Immature natural killer cell (primary cell): Measurements from ENCODE around the gene USP37. TPM values are rescaled to one million over a fixed set of nuclear protein-coding genes. Genes with fewer than 3 reads are reported as not detected.
"Not testable (repeated sequence)": the region's sequence is repeated elsewhere in the genome, so short reads cannot be mapped to it uniquely, and the experiment has no call there.

ENCODE experiments used
- DNase-seq, 3 donors: peaks; one replicate each; pipeline ENCODE4 v3.0.0; 2022; ENCODE audit warnings: mixed read lengths in 1 of 3
- H3K27ac Mint-ChIP-seq, 6 donors: one replicate each; pipeline ENCODE4 v1.8.0; 2020; ENCODE audit warnings: mixed read lengths in 6 of 6, mild to moderate bottlenecking in 5 of 6, inconsistent platforms in 4 of 6, moderate library complexity in 3 of 6
- H3K27me3 Mint-ChIP-seq, 3 donors: one replicate each; pipeline ENCODE4 v1.8.0; 2020 to 2021; ENCODE audit warnings: low read depth in 3 of 3, mild to moderate bottlenecking in 3 of 3, mixed read lengths in 3 of 3, moderate library complexity in 3 of 3, inconsistent platforms in 1 of 3
- H3K36me3 Mint-ChIP-seq, 3 donors: one replicate each; pipeline ENCODE4 v1.8.0; 2020; ENCODE audit warnings: mixed read lengths in 3 of 3, inconsistent platforms in 2 of 3, mild to moderate bottlenecking in 2 of 3
- H3K4me1 Mint-ChIP-seq, 2 donors: one replicate each; pipeline ENCODE4 v1.8.0; 2020; ENCODE audit warnings: inconsistent platforms in 2 of 2, mild to moderate bottlenecking in 2 of 2, mixed read lengths in 2 of 2, moderate library complexity in 1 of 2
- H3K4me3 Mint-ChIP-seq, 5 donors: one replicate each; pipeline ENCODE4 v1.8.0; 2020; ENCODE audit warnings: mild to moderate bottlenecking in 5 of 5, mixed read lengths in 5 of 5, inconsistent platforms in 3 of 5, moderate library complexity in 3 of 5
- H3K9me3 Mint-ChIP-seq, 6 donors: one replicate each; pipeline ENCODE4 v1.8.0; 2020; ENCODE audit warnings: mild to moderate bottlenecking in 6 of 6, mixed read lengths in 6 of 6, inconsistent platforms in 4 of 6, moderate library complexity in 3 of 6
- polyA plus RNA-seq, 3 donors: library from polyadenylated mRNA; unstranded; fragments of 300-500 nt; fragmentation: Illumina TruSeq; gene quantifications; one replicate each; pipeline ENCODE4 v1.2.3, GENCODE V29; 2021

USP37 gene
- polyA plus RNA-seq, 3 donors from 2014 or later = 4.3 to 7.7 (median 6.1) TPM

DNA sequence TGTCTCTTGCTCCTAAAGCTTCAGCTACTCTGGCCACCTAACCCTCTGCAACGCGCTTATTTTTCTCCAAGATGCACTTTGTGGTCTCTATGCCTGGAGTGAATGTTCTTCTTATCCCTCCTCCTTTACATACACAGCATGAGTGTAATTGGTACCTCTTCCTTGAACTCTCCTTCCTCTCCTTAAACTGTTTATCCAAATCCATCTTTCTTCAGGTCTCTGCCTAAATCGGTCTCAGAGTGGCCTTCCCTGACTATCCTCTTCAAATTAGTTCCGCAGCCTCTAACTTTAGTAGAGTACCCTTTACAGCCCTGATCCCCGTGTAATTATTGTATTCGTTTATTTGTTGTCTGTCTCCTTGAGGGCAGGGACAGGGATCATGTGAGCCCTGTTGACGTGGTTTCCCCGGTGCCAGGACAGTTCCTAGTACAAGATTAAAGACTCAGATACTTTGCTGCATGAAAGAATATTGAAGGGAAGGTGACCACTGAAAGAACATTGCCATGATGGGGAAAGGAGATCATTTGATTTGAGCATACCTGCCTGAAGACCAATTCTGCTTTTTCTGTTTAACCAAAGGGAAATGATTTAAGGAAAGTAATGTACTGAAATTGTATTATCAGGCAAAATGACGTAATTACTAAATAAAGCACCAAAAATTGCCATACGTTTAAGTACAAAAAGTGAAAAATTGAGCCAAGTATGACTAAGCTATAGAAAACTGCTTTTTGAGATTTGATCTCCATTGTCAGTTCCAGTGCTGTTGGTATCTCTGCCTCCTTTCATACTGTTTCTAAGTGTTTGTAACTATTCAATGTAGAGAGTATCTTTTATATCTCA lies 1.7 kb upstream of the USP37 start:
- peak in 2 of 3 donors; percentile 5 to 9 for DNase-seq
- no peaks in the 10 kb centered on the region for H3K36me3 Mint-ChIP-seq

DNA sequence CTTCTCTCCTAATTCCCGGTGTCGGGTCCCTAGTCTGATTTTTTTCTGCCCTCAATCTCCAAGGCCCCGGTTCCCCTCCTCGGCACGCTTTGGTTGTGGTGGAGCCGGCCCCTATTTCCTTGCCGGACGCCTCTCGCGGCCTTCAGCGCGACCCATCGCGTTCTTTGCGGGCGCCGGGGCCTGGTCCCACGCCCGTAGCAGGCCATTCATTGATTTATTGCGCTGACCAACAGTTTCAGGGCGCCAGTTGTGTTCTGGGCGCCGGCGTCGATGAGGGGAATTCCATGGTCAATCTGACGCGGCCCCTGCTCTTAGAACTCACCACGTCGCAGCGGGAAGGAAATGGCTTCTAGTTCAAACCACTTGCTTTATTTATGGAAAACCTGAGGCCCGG lies 884 bp upstream of the USP37 start:
- H3K27me3 Mint-ChIP-seq = peaks cover 8 to 16% (median 15%) of the 10 kb centered on the region in 3 donors
- peak overlapping the region; percentile 90 to 98 (median 93) for H3K4me3 Mint-ChIP-seq
- no peaks in the 10 kb centered on the region for H3K9me3 Mint-ChIP-seq
- peaks cover 0 to 2% (median 0%) of the 10 kb centered on the region in 3 donors for H3K36me3 Mint-ChIP-seq
- peak; percentile 67 to 70 (median 69) for DNase-seq
- H3K4me1 Mint-ChIP-seq = peaks cover 55 to 60% of the 10 kb centered on the region in 2 donors
- peak overlapping the region; percentile 95 to 99 (median 99) for H3K27ac Mint-ChIP-seq

More for the DNA sequence above, 1.7 kb upstream of the USP37 start:
- peak overlapping the region; percentile 90 to 98 (median 93) for H3K4me3 Mint-ChIP-seq
- H3K9me3 Mint-ChIP-seq = no peaks in the 10 kb centered on the region
- peaks cover 55 to 60% of the 10 kb centered on the region in 2 donors for H3K4me1 Mint-ChIP-seq
- H3K27ac Mint-ChIP-seq = peak overlapping the region; percentile 95 to 99 (median 99)
- peaks cover 8 to 16% (median 15%) of the 10 kb centered on the region in 3 donors for H3K27me3 Mint-ChIP-seq

GRCh38 chr2:218567797-218568189 lies 358 bp downstream of the USP37 start:
- Mint-ChIP-seq H3K9me3 (no peaks in the 10 kb centered on the region), H3K36me3 (peaks cover 0 to 4% (median 0%) of the 10 kb centered on the region in 3 donors), H3K4me3 (peak overlapping the region; percentile 90 to 98 (median 93)), H3K27ac (peak overlapping the region; percentile 95 to 99 (median 99)), H3K4me1 (peaks cover 55 to 59% of the 10 kb centered on the region in 2 donors), H3K27me3 (peaks cover 8 to 16% (median 15%) of the 10 kb centered on the region in 3 donors)
- no peak for DNase-seq

DNA sequence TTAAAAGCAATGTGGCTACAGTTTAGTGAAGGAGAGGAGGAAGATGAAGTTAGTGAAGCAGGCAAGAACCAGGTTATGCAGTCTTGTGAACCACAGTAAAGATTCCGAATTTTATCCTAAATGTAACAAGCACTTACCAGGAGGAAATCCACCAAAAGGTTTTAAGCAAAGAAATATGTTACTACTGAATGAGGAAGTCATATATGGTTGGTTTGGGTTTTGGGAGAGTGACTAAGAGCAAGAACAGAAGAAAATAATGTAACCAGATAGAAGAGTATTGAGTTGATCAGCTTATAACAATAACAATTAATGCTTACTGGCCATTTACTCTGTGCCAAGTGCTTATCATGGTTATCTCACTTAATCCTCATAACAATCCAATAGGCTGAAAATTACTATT lies 1.9 kb downstream of the USP37 start:
- no peak for DNase-seq
- H3K4me1 Mint-ChIP-seq = peaks cover 48 to 53% of the 10 kb centered on the region in 2 donors
- H3K4me3 Mint-ChIP-seq = peak overlapping the region; percentile 90 to 98 (median 93)
- H3K9me3 Mint-ChIP-seq = no peaks in the 10 kb centered on the region
- H3K27me3 Mint-ChIP-seq = peaks cover 8 to 16% (median 15%) of the 10 kb centered on the region in 3 donors
- H3K36me3 Mint-ChIP-seq = peaks cover 0 to 12% (median 12%) of the 10 kb centered on the region in 3 donors
- H3K27ac Mint-ChIP-seq = peak overlapping the region; percentile 95 to 99 (median 99)

DNA sequence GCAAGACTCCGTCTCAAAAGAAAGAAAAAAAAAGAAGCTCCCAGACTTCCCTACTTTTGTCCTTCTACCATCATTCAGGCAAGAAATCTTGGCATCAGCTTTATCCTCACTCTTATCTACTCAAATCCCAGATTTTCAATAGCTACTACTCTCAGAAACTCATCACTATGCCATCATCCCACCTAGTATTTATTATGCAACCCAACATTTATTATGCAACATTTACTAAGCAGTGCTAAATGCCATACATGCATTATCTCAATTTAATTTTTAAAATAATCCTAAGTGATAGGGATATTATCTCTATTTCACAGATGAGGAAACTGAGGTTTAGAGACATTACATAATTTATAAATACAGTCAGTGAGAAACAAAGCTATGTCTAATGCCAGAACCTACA lies 4.1 kb downstream of the USP37 start:
- Mint-ChIP-seq H3K27me3 (peaks cover 7 to 12% (median 9%) of the 10 kb centered on the region in 3 donors), H3K4me3 (no peak overlapping the region), H3K36me3 (peaks cover 0 to 22% (median 22%) of the 10 kb centered on the region in 3 donors), H3K9me3 (no peaks in the 10 kb centered on the region), H3K27ac (peak overlapping the region in 4 of 6 donors; percentile 44 to 69 (median 52)), H3K4me1 (peaks cover 25 to 30% of the 10 kb centered on the region in 2 donors)
- no peak for DNase-seq

DNA sequence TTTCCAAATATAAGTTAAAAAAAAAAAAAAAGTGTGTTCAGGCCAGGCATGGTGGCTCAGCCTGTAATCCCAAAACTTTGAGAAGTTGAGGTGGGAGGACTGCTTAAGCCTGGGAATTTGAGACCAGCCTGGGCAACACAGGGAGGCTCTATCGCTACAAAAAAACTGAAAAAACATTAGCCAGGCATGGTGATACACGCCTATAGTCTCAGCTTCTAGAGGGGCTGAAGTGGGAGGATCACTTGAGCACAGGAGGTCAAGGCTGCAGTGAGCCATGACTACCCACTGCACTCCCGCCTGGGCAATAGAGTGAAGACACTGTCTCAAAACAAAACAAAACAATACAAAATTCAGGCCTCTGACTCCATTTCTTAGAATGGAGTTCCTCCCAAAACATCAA lies 9.2 kb downstream of the USP37 start:
- no peaks in the 10 kb centered on the region for H3K27me3 Mint-ChIP-seq
- peaks cover 9 to 39% (median 34%) of the 10 kb centered on the region in 3 donors for H3K36me3 Mint-ChIP-seq
- no peak overlapping the region for H3K4me3 Mint-ChIP-seq
- H3K27ac Mint-ChIP-seq = no peak overlapping the region
- no peaks in the 10 kb centered on the region for H3K9me3 Mint-ChIP-seq
- H3K4me1 Mint-ChIP-seq = peaks cover 0 to 1% of the 10 kb centered on the region in 2 donors
- no peak for DNase-seq

- no peak overlapping the region for H3K27ac Mint-ChIP-seq
- H3K4me1 Mint-ChIP-seq = peaks cover 0 to 1% of the 10 kb centered on the region in 2 donors
- no peak for DNase-seq
- peaks cover 18 to 47% (median 41%) of the 10 kb centered on the region in 3 donors for H3K36me3 Mint-ChIP-seq
- no peak overlapping the region for H3K4me3 Mint-ChIP-seq
- H3K9me3 Mint-ChIP-seq = no peaks in the 10 kb centered on the region
- no peaks in the 10 kb centered on the region for H3K27me3 Mint-ChIP-seq
These were observed 10.2 kb downstream of the USP37 start for GRCh38 chr2:218557941-218558340.

- H3K27ac Mint-ChIP-seq = peak overlapping the region in 2 of 6 donors; percentile 0 to 10
- peaks cover 0 to 1% of the 10 kb centered on the region in 2 donors for H3K4me1 Mint-ChIP-seq
- no peaks in the 10 kb centered on the region for H3K9me3 Mint-ChIP-seq
- H3K27me3 Mint-ChIP-seq = no peaks in the 10 kb centered on the region
- H3K36me3 Mint-ChIP-seq = peaks cover 28 to 46% (median 44%) of the 10 kb centered on the region in 3 donors
- H3K4me3 Mint-ChIP-seq = no peak overlapping the region
- DNase-seq = no peak
These were observed 12.6 kb downstream of the USP37 start for GRCh38 chr2:218555527-218555926.

DNA sequence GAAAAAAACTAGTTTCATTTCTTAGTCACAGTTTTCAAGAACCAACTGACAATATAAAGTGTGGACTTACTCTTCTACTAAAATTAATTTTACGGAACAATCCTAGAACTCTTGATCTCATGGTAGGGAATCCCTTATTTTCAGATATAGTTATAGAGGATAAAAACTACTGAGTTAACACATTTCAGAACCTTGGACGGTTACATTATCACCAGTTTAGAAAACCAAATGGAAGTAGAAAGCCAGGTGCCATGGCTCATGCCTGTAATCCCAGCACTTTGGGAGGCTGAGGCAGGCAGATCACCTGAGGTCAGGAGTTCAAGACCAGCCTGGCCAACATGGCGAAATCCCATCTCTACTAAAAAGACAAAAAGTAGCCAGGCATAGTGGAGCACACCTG lies 13.9 kb downstream of the USP37 start:
- H3K27me3 Mint-ChIP-seq, H3K4me1 Mint-ChIP-seq, DNase-seq, H3K4me3 Mint-ChIP-seq, H3K27ac Mint-ChIP-seq, H3K9me3 Mint-ChIP-seq: not testable (repeated sequence)
- H3K36me3 Mint-ChIP-seq = peaks cover 28 to 43% (median 40%) of the 10 kb centered on the region in 3 donors

- Mint-ChIP-seq H3K27ac (no peak overlapping the region), H3K4me3 (no peak overlapping the region), H3K27me3 (no peaks in the 10 kb centered on the region), H3K9me3 (no peaks in the 10 kb centered on the region), H3K36me3 (peaks cover 18 to 57% (median 34%) of the 10 kb centered on the region in 3 donors), H3K4me1 (no peaks in the 10 kb centered on the region)
- DNase-seq = no peak
These were observed 20.2 kb downstream of the USP37 start for GRCh38 chr2:218547978-218548377.

GRCh38 chr2:218547511-218547910 lies 20.6 kb downstream of the USP37 start:
- H3K36me3 Mint-ChIP-seq = peaks cover 13 to 56% (median 29%) of the 10 kb centered on the region in 3 donors
- H3K9me3 Mint-ChIP-seq = no peaks in the 10 kb centered on the region
- H3K4me1 Mint-ChIP-seq = no peaks in the 10 kb centered on the region
- H3K27me3 Mint-ChIP-seq = no peaks in the 10 kb centered on the region
- DNase-seq = no peak
- peak overlapping the region in 1 of 6 donors; percentile 86 for H3K27ac Mint-ChIP-seq
- no peak overlapping the region for H3K4me3 Mint-ChIP-seq

DNA sequence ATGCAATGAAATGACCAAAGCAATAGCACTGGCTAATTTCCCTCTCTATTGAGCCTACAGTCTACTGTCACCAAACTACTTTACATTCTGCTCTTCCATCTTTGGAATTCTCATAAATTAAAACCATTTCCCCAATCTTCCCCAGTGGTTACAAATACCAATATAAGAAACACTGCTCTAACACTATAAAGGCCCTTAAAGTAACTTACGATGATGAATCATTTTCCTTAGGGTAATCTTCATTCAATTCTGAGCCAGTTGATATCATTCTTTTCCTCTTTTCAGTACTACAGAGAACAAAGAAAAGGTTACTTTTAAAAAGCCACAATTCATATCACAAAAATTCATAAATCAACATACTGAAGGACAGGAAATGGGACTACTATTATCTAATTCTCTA lies 22.1 kb downstream of the USP37 start:
- Mint-ChIP-seq H3K27ac (no peak overlapping the region), H3K4me3 (no peak overlapping the region), H3K9me3 (no peaks in the 10 kb centered on the region), H3K4me1 (no peaks in the 10 kb centered on the region), H3K27me3 (no peaks in the 10 kb centered on the region), H3K36me3 (peaks cover 7 to 52% (median 19%) of the 10 kb centered on the region in 3 donors)
- DNase-seq = no peak

DNA sequence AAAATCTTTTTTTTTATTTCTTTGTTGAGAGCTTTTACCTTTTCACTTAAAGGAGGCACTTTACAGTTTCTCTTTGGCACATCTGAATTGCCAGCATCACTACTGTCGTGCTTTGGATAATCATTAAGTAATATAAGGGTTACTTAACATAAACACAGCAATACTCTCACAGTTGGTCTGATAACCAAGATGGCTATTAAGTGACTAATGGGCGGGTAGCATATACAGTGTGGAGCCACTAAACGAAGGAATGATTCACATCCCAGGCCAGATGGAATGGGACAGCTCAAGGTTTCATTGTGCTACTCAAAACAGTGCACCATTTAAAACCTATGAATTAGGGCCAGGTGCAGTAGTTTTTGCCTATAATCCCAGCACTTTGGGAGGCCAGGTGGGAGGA lies 28.1 kb downstream of the USP37 start:
- H3K9me3 Mint-ChIP-seq = no peaks in the 10 kb centered on the region
- H3K4me1 Mint-ChIP-seq = no peaks in the 10 kb centered on the region
- H3K27ac Mint-ChIP-seq = no peak overlapping the region
- no peak overlapping the region for H3K4me3 Mint-ChIP-seq
- peaks cover 9 to 38% (median 14%) of the 10 kb centered on the region in 3 donors for H3K36me3 Mint-ChIP-seq
- no peak for DNase-seq
- H3K27me3 Mint-ChIP-seq = peaks cover 0 to 2% (median 0%) of the 10 kb centered on the region in 3 donors

DNA sequence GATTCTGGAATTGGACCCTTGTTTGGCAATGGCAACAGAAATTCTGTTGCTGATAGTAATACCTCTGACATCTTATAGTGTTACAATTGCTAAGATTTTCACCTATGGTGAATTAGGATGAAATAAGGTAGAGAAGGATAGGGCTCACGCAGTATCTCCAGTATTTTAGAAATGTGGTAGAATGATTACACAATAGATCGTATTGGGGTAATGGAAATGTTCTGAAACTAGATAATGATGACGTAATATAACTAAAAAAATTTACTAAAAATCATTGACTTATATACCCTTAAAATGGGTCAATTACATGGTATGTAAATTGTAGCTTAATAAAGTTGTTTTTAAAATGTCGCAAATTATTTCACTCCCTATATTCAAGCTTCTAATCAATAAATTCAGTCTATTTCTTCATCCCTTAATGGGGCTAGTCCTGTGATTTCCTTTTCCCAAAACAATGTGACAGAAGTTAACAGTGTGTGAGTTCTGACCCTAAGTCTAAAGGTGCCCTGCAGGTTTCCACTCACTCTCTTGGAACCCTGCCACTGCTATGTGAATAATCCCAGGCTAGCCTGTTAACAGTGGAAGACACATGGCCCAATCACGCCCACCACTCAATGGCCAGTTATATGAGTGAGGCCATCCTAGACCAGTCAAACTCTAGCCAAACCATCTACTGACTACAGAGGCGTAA lies 31.2 kb downstream of the USP37 start:
- no peak for DNase-seq
- Mint-ChIP-seq H3K27ac (peak overlapping the region in 2 of 6 donors; percentile 4 to 77), H3K4me1 (no peaks in the 10 kb centered on the region), H3K27me3 (peaks cover 0 to 2% (median 0%) of the 10 kb centered on the region in 3 donors), H3K36me3 (peaks cover 16 to 31% (median 19%) of the 10 kb centered on the region in 3 donors), H3K9me3 (no peaks in the 10 kb centered on the region), H3K4me3 (no peak overlapping the region)
